Non-pigmented ciliary epithelial cell (primary cell): ENCODE results near the gene PSAPL1.

Experiments
- DNase-seq: peaks from one replicate; pipeline ENCODE4 v3.0.0-alpha.2; 2010; ENCODE audit warnings: low read depth

Gene PSAPL1

GRCh38 chr4:7418131-7418943 is 16.4 kb downstream of the PSAPL1 start:
- no peak for DNase-seq

GRCh38 chr4:7417639-7418038 is 17.1 kb downstream of the PSAPL1 start:
- DNase-seq, result no peak

- DNase-seq, result no peak
These were observed 17.8 kb downstream of the PSAPL1 start for GRCh38 chr4:7416745-7417432.

GRCh38 chr4:7415927-7416686 is 18.6 kb downstream of the PSAPL1 start:
- no peak for DNase-seq

GRCh38 chr4:7414736-7415510 is 19.8 kb downstream of the PSAPL1 start:
- DNase-seq, result no peak

- DNase-seq, result no peak
These were observed 20.7 kb downstream of the PSAPL1 start for GRCh38 chr4:7414046-7414445.

- no peak for DNase-seq
These were observed 22.2 kb downstream of the PSAPL1 start for GRCh38 chr4:7412554-7412912.

GRCh38 chr4:7411896-7412553 is 22.7 kb downstream of the PSAPL1 start:
- DNase-seq, result no peak

GRCh38 chr4:7411491-7411890 is 23.2 kb downstream of the PSAPL1 start:
- DNase-seq, result no peak

GRCh38 chr4:7410446-7410845 is 24.3 kb downstream of the PSAPL1 start:
- DNase-seq, result no peak

GRCh38 chr4:7408166-7408565 is 26.6 kb downstream of the PSAPL1 start:
- DNase-seq, result no peak

- no peak for DNase-seq
These were observed 31.7 kb downstream of the PSAPL1 start for GRCh38 chr4:7403001-7403400.

GRCh38 chr4:7402526-7402925 is 32.2 kb downstream of the PSAPL1 start:
- no peak for DNase-seq

GRCh38 chr4:7400671-7401298 is 33.9 kb downstream of the PSAPL1 start:
- no peak for DNase-seq

GRCh38 chr4:7399440-7400234 is 35.1 kb downstream of the PSAPL1 start:
- no peak for DNase-seq

GRCh38 chr4:7398788-7399439 is 35.8 kb downstream of the PSAPL1 start:
- DNase-seq, result no peak

GRCh38 chr4:7398104-7398423 is 36.7 kb downstream of the PSAPL1 start:
- DNase-seq, result peak; percentile 41

- DNase-seq, result no peak
These were observed 37.3 kb downstream of the PSAPL1 start for GRCh38 chr4:7397206-7398103.
